Renal cortex interstitium (tissue), 11 donors: ENCODE data around the gene ERC1. TPM values are rescaled to one million over a fixed set of nuclear protein-coding genes. Genes with fewer than 3 reads are reported as not detected.

Experiments
- DNase-seq, 11 donors: peaks; one replicate each; pipeline ENCODE4 v3.0.0-alpha.2; 2013; ENCODE audit warnings: low read depth in 9 of 11, low spot score in 4 of 11; ENCODE audit errors: extremely low read depth in 1 of 11
- polyA plus RNA-seq, 3 donors: library from polyadenylated mRNA; unstranded; fragments of 120-200 nt; gene quantifications; one replicate each; pipeline ENCODE4 v1.2.1, GENCODE V29; 2013; ENCODE audit not compliant: insufficient read length in 3 of 3

Gene ERC1
- polyA plus RNA-seq, 3 donors: 36.8 to 40.4 (median 38.3) TPM

DNA sequence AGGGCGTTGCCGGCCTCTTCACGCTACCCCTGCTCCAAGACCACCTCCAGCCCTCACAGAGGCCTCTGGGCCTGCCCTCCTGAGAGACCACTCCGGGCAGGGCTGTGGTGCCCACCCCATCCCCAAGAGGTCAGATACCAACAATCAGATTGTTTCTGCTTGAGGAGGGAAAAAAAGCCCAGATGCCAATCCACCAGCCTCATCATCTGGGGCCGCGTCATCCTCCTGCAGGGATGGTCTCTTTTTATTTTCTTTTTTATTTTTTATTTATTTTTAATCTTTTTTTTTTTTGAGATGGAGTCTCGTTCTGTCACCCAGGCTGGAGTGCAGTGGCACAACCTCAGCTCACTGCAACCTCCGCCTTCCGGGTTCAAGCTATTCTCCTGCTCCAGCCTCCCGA is 510.0 kb downstream of the ERC1 start:
- no peak for DNase-seq

DNA sequence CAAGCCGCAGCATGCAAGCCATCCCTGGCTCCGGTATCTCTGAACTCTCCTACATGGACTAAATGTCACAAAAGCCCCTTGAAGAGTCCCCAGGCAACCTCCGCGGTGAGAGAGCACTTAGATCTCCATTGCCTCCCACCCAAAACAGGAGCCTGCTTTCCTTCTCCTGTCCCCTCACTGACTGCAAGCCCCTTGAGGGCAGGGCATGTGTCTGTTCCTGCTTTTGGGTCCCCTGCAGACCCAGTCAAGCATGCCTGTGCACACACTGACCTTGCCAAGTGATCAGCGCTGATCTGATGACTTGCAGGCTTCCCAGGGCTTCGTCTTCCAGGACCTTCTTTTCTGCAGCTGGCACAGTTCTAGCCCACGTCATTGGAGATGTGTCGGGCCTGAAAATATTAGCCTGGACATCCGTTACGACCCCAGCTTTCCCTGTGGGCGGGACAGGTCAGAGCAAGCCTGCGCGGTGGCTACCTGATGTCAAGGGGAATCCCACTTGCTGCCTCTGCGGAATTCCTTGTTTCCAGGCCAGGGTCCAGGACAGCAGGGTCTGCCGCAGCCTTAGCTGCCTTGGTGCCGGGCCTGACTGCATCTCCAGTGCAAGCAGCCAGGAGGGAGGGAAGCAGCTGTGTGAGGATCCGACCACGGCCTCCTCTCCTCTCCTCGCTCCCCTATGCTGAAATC is 510.8 kb downstream of the ERC1 start:
- no peak for DNase-seq

DNA sequence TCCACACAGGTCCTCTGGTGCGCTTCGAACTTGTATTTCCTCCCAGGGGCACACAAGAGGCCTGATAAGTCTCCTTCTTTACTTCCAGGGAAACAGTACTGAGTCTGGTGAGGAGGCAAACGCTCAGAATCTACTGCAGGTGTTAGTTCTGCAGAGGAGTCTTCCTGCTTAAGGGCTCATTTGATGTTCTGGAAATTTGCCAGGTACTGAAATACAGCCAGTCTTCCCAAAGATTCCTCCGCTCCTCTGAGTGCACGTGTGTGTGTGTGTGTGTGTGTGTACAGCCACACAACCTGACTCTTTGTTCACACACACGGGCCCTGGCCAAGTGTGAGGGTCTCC is 511.3 kb downstream of the ERC1 start:
- DNase-seq: no peak

DNA sequence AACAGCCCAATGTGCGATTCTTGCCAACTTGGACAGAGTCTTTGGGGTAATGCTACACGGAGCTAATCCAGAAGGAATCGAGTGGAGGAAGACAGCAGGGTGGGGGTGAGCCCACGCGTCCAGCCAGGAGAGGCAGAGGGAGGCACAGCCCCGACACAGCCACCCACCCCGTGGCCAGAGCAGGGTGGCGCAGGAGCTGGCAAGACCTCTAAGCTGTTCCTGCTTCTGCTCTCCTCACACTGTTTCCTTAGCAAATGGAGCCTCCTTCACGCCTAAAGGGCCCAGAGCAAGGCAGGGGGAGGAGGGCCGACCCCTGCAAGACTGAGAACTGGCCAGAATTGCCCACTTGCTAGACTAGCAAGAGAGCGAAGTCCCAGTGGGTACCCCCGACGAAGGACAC is 511.8 kb downstream of the ERC1 start:
- no peak for DNase-seq

DNA sequence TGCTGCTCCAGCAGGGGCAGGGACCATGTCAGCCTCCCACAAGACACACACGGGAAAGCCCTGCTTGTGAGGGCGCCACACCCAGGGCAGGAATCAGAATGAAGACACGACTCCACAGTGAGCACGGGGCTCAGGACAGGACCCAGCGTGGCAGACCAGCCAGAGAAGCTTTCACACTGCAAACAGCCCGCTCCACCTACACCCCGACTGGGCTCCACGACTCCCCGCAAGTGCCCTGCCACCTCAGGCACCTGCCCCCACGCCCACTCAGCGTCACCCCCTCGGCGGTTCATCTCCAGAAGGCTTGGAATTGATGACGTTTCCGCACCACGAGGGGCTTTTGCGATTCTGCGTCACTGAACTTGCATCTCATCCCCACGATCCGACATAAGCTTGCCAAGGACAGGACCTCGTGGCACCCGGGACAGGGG is 512.3 kb downstream of the ERC1 start:
- no peak for DNase-seq

DNA sequence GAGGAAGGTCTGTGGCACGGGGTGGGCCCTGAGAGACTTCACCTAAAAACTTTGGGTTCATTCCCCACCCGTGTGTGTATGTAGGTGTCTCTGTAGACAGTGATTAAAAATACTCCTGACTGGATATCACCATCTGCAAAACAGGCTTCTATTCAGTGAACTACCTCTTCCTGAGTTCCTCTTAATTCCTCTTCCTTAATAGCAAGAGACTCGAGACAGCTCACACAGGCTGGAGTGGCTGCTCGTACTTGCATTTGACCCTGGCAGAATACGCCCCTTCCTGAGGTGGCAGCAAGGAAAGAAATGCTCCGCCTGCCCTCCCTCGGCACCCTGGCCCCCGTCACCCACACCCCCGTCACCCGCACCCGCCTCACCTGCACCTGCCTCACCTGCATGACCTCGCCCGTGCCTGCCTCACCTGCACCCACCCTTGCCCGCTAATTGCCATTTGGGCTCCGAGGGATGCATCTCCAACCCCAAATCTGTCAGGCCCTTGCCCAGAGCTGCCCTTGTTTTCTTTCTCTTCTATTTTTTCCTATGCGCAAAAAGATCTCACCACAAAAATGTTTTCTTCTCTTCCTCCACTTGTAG is 513.4 kb downstream of the ERC1 start:
- DNase-seq: no peak

DNA sequence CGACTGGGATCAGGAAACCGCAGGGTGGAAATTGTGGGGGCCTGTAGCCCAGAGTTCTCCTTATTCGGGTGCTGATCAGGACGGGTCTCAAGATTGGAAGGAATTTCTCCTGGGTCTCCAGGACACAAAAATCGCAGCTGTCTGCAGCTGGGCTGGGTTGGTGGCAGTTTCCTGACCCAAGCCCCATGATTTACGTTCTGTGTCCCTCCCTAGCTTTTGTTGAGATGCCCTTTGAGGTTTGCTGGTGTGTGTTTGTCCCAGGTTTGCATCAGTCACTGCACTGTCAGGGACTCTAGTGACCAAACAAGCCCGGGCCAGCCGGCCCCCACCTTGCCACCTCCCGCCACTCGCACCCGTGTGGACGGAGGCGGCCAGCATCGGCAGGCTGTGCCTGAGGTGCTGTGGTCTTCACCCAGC is 513.9 kb downstream of the ERC1 start:
- DNase-seq: no peak

DNA sequence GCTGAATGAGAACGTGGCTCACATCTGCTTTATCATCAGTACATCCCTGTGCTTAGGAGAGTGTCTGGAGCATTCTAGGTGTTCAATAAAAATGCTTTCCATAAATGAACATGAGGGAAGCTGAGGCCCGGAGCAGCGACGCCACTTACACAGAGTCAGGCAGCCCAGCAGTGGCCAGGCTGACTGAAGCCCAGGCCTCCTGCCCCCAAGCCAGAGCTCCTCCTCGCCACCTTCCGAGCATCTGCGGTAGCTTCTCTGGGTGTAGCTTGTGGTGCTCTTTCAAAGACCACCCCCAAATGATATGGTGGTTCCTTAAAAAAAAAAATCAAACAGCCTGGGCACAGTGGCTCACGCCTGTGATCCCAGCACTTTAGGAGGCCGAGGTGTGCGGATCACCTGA is 514.6 kb downstream of the ERC1 start:
- no peak for DNase-seq

DNA sequence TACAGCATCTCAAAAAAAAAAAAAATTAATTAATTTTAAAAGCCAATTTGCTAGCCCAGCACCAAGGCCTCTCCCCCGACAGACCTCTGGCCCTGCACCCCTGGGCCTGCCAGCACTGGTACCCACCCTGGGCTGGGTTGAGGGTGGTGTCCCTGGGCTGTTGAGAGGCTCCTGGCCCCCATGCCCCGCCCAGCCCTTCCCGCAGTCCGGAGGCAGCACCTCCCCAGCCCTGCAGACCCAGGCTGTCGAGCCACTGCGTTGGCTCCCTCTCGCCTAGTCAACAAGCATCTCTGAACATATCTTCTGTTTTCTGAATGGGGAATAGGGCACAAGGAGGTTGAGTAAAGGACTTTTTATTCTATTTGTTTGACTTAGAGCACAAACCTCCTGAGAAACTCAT is 516.3 kb downstream of the ERC1 start:
- DNase-seq: no peak

DNA sequence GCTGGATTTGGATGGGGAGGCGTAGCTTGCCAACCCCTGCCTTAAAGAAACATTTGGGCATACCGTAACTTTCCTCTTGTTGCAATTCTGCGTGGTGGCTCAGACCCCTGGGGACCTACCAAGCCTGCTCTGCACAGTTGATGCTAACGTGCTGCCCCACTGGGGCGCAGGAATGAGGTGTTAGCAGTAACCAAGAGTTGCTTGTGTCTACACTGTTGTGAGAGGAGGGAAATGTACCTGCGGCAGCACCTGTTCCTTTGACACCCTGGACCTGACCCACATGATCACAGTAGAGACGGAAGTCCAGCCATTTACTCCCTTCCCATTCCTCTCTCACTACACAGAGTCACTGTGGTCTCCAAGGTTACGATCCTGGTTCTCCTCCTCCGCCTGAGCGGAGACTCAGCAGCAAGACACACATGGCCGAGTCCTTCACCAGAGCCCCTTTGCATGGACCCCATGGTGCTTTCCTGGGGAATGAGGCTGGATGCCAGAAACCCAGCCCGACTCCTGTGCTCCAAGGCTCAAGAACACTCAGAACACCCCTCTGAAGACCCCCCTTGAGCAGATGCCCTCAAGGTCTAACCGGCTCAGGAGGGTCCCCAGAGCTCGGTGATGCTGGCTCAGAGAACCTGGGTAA is 518.5 kb downstream of the ERC1 start:
- DNase-seq: no peak

DNA sequence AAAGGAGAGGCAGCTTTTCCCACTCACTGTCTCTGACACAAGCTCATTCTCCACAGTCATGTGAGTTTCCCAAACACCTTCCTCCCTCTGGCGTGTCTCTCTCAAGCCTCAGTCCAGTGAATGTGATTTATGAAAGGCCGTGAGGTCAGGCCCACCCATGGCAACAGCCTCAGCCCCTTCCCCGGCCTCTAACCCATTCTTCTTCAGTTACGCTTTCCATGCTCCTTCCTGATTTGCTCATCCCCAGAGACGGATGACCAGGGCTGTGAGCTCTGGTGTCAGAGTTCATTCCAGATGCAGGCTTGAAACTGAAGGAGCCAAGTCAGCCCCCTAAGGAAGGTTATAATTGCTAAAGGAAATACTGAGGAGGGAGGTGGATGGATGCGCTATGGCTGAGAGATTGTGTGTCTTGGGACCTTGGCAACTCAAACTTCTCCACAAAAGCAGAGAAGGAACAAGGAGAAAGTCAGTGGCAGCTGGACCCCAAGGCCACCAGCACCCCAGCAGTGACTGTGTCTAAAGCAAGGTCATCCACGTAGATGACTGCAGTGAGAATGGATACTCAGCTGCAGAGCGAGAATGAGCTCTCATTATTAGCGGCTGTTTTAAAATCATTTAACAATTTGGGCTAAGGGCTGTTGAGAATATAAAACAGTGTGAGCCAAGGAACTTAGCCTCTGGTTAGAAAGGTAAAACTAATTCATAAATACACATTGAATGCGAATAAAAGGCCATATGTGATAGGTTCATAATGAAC is 519.2 kb downstream of the ERC1 start:
- no peak for DNase-seq

DNA sequence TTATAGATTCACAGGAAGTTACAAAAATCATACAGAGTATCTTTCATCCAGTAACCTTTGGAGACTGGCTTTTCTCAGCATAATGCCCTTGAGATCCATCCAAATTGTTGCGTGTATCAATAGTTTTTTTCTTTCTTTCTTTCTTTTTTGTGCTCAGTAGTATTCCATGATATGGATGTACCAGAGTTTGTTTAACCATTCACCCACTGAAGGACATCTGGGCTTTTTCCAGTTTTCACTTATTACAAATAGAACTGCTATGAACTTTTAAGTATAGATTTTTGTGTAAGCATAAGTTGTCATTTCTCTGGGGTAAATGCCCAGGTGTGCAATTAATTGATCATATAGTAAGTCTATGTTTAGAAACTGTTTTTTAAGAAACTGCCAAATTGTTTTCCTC is 524.0 kb downstream of the ERC1 start:
- DNase-seq: no peak

DNA sequence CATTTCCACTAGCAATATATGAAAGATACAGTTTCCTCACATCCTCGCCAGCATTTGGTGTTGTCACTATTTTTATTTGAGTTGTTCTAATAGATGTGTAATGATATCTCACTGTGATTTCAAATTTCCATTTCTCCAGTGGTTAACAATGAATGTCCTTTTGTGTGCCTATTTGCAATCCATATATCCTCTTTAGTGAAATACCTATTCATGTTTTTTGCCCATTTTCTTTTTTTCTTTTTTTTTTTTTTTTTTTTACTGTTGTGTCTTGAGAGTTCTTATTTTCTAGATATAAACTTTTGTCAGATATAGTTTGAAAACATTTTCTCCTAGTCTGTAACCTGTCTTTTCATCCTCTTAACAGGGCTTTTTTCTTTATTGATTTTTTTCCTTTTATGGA is 524.4 kb downstream of the ERC1 start:
- no peak for DNase-seq

DNA sequence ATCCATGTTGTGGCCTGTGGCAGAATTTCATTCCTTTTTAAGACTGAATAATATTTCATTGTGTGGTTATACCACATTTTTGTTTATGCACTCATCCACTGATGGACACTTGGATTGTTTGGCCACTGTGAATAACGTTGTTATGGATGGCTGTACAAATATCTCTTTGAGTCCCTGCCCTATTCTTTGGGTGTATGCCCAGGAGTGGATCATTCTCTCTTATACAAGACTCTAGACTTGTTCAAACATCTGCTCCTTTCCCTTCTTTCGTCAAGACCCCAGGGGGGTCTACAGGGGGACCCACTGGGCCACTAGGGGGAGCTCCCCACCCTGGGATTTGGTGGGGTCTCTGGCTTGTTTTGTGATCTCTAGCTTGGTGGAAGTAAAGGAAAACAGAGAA is 526.0 kb downstream of the ERC1 start:
- DNase-seq: no peak

DNA sequence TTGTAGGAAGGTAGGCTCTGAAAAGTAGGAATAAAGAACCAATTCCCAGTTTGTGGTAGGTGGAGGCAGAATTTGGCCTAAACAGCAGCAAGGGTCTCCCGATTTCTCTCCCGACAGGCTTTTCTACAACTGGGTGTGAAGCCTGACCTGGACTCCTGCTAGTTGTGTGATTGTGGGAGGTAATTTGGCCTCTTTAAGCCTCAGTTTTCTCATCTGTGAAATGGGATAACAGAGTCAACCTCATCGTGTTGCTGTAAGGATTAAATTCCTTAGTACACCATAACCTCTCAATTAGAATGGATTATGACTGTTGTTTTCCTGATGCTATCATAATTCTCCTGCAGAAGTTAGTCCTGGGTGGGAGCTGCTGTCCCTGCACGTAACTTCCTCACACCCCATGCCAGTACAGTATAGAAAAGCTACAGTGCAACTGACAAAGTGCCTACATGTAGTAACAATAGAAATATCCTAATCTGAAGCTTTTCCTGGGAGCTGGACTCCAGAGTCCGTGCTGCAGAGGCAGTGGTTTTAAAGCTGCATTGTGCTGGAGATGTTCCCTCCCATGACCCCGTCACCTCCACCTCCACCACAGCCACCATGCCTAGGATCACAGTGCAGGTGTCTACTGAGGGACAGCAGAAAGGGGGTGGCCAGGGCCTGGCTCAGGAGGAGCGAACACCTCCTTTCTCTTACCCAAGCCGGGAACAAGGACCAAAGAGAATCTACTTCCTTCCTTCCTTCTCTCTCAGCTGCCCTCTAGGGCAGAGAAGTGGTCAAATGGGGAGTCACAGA is 526.9 kb downstream of the ERC1 start:
- no peak for DNase-seq

DNA sequence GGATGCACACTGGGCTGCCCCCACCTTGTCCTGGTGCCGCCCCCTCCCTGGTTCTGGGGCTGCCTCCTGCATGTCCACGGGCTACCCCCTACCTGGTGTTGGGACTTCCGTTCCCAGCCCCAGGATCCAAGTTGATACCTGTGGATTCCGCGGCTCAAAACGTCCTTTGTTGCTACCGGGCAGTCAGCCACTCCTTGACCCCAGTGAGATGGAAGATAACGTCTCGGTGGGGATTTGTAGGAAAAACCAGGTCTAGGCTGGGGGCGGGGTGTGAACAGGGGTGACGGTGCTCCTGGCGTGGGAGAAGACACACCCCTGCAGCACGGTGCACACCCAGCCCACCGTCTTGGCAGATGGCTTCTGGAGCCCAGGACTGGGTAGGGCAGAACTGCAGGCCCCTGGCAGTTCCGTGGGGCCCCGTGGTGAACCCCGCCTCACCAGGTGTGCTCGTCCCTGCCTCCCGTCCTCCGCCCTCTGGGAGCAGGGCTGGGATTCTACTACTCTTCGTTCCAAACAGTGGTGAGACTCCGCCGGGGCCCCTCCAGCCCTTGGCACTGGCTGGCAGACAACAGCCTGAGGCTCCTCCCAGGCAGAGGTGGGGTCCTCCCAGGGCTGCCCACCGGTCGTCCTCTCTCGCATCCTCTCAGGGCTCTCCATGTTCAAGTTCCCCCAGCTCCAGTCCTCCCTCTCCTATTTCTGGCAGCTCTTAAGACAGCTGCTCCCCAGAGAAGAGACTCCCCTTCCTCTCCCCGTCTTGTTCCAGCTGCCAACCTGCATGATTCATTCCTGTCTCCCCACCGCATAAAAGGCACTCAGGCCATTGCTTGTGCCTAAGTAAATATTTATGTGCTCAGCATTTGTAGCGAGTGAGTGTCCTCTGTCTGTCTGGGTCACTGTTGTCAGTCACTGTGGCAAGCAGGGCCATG is 527.8 kb downstream of the ERC1 start:
- no peak for DNase-seq

DNA sequence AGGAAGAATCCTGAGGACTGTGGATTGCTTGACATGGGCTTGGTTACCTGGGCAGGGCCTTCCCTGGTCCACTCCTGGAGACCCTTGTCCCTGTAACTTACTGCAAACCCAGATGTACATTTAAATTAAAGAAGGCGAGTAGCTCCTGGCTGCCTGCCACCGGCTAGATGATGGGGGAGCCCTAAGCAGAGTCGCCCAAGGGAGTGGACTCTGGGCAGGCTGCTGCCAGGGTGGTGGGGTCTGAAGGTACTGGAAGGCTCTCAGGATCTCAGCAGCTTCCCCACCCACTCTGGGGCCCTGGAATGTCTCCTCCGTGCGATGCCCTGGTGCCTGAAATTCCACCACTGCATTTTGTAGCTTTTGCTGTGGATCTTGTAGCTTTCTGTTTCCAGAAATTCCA is 528.6 kb downstream of the ERC1 start:
- no peak for DNase-seq

DNA sequence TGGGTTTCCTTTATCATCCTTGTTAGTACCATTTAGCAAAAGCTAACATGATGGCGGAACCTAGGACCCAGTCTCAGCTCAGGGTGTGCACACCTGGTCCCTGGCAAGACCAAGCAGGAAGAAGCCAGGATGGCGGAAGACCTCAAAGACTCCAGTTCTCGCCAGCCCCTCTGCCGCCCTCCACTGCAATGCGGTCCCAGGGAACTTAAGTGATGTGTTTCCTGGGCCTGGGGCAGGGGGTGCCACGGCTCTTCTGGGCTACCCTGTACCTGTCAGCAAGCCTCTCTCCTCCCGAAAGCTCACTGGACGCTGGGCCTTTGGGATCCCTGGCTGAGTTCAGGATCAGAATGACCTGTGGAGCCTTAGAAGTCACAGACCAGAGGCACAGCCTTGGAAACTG is 532.0 kb downstream of the ERC1 start:
- no peak for DNase-seq
